Stimulated activated CD4-positive, alpha-beta T cell treated with anti-CD3 and anti-CD28 coated beads, Interleukin-12 subunit alpha, Interleukin-12 subunit beta, amount 100 ng/mL, for 4 hours (primary cell): Measurements from ENCODE around the gene RPSA.
"Not testable (repeated sequence)": the region's sequence is repeated elsewhere in the genome, so short reads cannot be mapped to it uniquely, and the experiment has no call there.

ENCODE experiments used
- DNase-seq: peaks from one replicate; pipeline ENCODE4 v3.0.0-alpha.2; 2020

The RPSA gene

DNA sequence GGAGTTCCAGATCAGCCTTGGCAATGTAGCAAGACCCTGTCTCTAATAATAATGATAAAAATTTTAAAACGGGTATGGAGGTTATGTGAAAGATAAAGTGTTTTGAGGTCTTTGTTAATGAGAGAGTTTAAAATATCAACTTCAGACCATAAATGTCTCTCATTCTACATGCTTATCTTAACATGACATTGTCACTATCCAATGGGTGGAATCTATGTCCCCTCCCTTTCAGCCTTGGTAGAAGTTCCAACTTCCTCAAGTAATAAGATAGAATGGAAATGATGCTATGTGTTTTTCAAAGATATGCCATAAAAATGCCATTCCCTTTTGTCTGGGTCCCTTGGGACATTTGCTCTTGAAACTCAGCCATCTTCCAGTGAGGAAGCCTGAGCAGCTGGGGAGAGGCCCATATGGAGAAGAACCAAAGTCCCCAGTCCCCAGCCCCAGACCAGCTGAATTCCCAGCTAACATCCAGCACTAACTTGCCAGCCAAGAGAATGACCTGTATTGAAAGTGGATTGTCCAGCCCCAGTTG lies 17.0 kb downstream of the RPSA start:
- DNase-seq, result no peak

DNA sequence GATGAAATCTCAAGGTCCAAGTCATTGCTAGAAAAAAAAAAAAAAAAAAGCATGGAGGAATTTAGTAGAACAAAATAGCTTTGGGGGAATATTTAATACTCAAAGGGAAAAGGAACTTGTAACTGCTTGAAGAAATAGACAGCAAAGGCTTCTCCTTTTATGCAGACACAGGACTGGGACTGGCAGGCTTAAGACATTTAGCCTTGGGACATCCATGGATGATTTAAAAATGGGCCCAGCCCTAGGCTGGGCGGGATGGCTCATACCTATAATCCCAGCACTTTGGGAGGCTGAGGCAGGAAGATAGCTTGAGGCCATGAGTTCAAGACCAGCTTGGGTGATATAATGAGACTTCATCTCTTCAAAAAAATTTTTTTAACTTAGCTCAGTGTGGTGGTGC lies 19.8 kb downstream of the RPSA start:
- DNase-seq, result no peak

DNA sequence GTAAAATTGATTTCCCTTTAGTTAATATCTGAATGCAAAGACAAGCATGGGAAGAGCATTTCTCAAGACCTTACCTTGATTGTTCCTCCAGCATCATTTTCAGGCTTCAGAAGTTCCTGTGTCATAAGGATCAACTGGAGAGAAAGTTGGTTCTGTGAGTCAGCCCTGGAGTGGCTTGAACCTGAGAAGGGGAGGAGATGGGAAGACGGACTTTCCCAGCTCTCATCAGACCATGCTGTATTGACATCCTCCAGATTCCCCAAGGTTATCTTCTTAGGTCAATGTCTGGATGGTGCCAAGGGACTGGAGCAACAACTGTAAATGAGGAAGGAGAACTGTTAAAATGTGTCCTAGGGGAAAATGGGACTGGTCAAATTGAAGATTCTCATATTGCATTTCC lies 21.0 kb downstream of the RPSA start:
- DNase-seq, result no peak

GRCh38 chr3:39428745-39429201 lies 22.3 kb downstream of the RPSA start:
- no peak for DNase-seq

GRCh38 chr3:39429466-39429865 lies 22.9 kb downstream of the RPSA start:
- no peak for DNase-seq

GRCh38 chr3:39432342-39432741 lies 25.8 kb downstream of the RPSA start:
- no peak for DNase-seq

DNA sequence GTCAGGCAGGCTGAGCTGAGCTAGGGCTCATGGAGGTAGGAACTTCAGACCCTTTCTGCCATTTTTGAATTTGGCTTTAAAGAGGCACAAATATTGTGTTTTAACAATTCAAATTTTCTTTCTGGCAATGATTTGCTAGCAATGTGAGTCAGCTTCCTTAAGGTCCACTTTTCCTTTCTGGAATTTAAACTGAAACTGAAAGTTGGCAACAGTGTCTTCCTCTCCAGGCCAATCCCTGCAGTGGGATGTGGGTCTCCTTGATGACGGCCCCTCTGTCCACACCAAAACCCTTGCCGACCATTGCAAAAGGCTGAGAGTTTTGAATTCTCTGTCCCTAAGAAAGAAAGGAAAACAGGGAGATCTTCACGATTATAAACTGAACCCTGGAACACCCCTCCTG lies 27.1 kb downstream of the RPSA start:
- DNase-seq, result no peak

DNA sequence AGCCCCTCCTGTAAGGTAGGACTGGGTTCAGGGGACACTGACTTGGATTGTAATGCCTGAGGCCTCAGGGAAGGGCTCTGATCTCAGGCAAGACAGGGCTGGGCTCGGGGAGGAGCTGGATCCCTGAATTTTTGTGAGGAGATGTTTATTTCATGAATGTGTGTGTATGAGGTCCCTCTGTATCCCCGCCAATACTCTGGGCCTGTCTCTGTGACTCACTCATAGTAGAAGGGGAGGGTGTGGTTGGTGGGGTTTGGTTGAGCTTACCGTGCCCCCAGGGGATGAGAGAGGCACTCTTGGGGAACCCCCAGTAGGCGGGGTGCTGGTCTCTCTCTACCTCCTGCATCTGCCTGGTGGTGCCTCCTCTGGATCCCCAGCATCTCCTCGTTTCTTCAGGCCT lies 28.1 kb downstream of the RPSA start:
- no peak for DNase-seq

GRCh38 chr3:39435006-39435748 lies 28.7 kb downstream of the RPSA start:
- DNase-seq, result no peak

DNA sequence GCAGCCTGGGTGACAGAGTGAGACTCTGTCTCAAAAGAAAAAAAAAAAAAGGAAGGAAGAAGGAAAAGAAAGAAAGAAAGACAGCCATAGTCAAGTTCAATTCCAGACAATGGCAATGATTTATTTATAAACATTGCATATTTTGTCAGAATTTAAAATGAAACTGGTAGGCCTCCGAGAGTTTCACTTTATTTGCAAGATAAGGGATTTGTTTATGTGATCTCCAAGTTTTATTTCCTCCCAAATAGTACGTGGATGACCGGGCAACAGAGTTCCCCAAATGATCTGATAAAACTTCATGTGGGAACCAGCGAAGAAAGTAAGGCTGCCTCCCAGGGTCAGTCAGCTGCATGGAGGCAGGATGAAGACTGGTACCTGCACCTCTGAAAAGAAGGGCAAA lies 32.4 kb downstream of the RPSA start:
- no peak for DNase-seq

- no peak for DNase-seq
Observed at GRCh38 chr3:39440316-39440715, 33.8 kb downstream of the RPSA start.

GRCh38 chr3:39443530-39443929 lies 37.0 kb downstream of the RPSA start:
- no peak for DNase-seq

- no peak for DNase-seq
Observed at GRCh38 chr3:39445927-39446326, 39.4 kb downstream of the RPSA start.

- no peak for DNase-seq
Observed at GRCh38 chr3:39446444-39446843, 39.9 kb downstream of the RPSA start.

GRCh38 chr3:39447637-39448483 lies 41.3 kb downstream of the RPSA start:
- DNase-seq, result peak; percentile 17

DNA sequence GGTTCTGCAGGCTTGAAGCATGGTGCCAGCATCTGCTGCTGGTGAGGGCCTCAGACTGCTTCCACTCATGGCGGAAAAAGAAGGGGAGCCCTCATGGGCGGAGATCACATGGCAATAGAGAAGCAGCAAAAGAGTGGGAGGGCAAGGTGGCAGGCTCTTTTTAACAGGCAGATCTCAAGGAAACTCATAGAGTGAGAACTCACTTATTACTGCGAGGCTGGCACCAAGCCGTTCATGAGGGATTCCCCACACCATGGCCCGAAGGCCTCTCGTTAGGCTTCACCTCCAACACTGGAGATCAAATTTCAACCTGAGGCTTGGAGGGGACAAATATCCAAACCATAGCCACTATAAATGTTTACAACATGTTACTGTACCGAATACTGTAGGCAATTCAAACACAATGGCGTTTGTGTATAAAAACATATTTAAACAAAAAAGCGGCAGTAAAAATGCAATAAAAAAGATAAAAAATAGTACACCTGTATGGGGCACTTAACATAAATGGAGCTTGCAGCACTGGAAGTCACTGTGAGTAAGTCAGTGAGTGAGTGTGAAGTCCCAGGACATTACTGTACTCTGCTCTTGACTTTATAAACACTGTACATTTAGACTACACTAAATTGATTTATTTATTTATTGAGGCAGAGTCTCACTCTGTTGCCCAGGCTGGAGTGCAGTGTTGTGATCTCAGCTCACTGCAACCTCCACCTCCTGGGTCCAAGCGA lies 42.1 kb downstream of the RPSA start:
- no peak for DNase-seq

DNA sequence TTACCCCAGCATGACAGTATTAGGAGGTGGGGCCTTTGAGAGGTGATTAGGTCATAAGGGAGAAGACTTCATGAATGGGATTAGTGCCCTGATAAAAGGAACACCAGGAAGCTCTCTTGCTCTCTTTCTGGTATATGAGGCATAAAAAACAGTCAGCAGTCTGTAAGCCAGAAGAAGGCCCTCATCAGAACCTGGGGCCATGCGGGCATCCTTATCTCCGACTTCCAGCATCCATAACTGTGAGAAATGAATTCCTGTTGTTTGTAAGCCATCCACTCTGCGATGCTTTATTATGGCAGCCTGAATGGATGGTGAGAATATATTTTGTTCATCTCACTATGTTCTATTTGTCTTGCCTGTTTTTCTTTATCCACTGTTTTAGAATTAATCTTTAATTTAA lies 43.3 kb downstream of the RPSA start:
- DNase-seq, result no peak

DNA sequence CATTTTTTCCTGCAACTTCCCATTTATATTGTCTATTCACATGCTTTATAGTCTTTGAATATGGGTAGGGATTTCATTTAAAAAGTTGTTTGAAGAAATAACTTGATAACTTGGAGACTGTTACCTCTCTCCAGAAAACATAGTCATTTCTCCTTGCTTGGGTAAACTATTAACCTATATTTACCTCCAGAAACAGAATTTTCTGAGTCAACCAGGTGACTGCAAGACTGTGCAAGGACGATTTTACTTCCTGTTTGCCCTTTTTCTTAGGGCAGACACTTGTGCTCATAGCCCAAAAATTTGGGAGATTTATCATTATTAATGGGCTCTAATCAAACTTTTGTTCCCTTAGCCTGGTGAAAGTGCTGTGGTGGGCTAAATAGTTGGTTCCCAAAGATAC lies 46.6 kb downstream of the RPSA start:
- no peak for DNase-seq

DNA sequence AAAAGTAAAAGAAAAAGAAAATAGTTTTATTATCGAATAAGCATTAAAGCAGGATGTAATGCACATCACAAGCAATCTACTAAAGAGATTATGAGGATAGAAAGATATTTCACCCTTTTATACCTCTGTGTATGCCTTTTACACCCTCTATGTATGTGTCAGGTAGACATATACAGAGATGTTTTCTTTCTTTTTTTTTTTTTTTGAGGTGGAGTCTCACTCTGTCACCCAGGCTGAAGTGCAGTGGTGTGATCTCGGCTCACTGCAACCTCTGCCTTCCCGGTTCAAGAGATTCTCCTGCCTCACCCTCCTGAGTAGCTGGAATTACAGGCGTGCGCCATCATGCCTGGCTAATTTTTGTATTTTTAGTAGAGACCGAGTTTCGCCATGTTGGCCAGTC lies 47.4 kb downstream of the RPSA start:
- not testable (repeated sequence) for DNase-seq

DNA sequence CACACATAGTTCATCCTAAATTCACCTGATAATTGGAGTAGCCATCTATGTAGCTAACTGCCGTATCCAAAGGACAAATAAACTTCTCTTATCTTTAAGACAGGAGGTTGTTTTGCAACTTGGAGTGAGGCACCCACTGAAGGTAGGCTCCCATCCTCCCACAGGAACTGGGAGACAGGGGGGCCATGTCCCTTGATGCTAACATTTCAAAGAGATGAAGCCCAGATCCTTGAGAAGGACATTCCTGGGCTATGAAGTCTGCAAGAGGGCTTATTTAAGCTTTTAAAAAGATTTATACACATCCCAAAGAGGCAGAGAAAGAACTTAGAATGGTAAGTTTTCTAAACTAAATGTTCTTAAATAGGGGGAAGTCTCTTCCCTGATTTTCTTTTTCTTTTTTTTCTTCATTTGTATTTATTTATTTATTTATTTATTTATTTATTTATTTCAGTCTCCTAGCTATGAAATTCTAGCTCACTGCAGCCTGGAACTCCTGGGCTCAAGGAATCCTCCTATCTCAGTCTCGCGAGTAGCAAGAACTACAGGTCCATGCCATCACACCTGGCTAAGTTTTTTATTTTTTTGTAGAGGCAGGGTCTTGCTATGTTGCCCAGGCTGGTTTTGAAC lies 48.2 kb downstream of the RPSA start:
- DNase-seq, result no peak

- DNase-seq, result no peak
Observed at GRCh38 chr3:39456159-39456558, 49.6 kb downstream of the RPSA start.

GRCh38 chr3:39457361-39457760 lies 50.8 kb downstream of the RPSA start:
- DNase-seq, result no peak

DNA sequence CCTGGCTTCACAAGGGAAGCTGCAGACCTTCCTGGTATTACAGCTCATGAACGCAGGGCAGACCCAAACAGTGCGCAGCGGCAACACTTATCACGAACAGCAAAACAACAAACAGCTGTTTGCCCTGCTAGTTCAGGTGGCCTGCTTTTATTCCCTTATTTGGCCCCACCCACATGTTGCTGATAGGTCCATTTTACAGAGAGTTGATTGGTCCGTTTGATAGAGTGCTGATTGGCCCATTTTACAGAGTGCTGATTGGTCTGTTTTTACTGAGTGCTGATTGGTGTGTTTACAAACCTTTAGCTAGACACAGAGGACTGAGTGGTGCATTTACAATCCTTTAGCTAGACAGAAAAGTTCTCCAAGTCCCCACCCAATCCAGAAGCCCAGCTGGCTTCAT lies 52.1 kb downstream of the RPSA start:
- DNase-seq, result not testable (repeated sequence)
